Activated naive CD4-positive, alpha-beta T cell treated with anti-CD3 and anti-CD28 coated beads for 36 hours (primary cell): ENCODE measurements around the gene ATP2B2. TPM values are rescaled to one million over a fixed set of nuclear protein-coding genes. Genes with fewer than 3 reads are reported as not detected.
A peak's percentile ranks its signal among the peaks of the same experiment; 100 is the strongest.

Experiments used
- CTCF ChIA-PET: fragments of 350-600 bp; sonication (Branson Sonifier 250); formaldehyde crosslinking; loops from one replicate; lab custom pipeline; 2021; ENCODE audit warnings: antibody characterized with exemption; lab: Charles Lee
- DNase-seq: peaks from one replicate; pipeline ENCODE4 v3.0.0-alpha.2; 2020
- H3K27ac Mint-ChIP-seq: one replicate; pipeline ENCODE4 v1.8.0; 2021; ENCODE audit warnings: mild to moderate bottlenecking, mixed read lengths
- H3K27me3 Mint-ChIP-seq: one replicate; pipeline ENCODE4 v1.8.0; 2021; ENCODE audit warnings: low read depth, mixed read lengths
- H3K36me3 Mint-ChIP-seq: one replicate; pipeline ENCODE4 v1.8.0; 2021; ENCODE audit warnings: low read depth, mixed read lengths
- H3K4me1 Mint-ChIP-seq: one replicate; pipeline ENCODE4 v1.8.0; 2021; ENCODE audit warnings: low read depth, mixed read lengths
- H3K4me3 Mint-ChIP-seq: one replicate; pipeline ENCODE4 v1.8.0; 2021; ENCODE audit warnings: mild to moderate bottlenecking, moderate library complexity, mixed read lengths
- H3K9me3 Mint-ChIP-seq: one replicate; pipeline ENCODE4 v1.8.0; 2021; ENCODE audit warnings: mixed read lengths
- intact Hi-C: fragments of 100-400 bp; cut with micrococcal nuclease; formaldehyde crosslinking; loops from one replicate; pipeline ENCODE4 v1.15.1; 2023
- microRNA-seq: library from miRNA; unstranded; fragments of <30 nt; microRNA quantifications from one replicate; pipeline ENCODE4 v1.2.0, GENCODE V29; 2022; ENCODE audit warnings: borderline microRNAs expressed, borderline replicate concordance
- total RNA-seq, 2 experiments: library from RNA; stranded (reverse); gene quantifications; one replicate each; pipeline ENCODE4 v1.2.3, GENCODE V29; 2021

Gene ATP2B2
- total RNA-seq, 2 experiments from 2014 or later = not detected

GRCh38 chr3:10278501-10278900 lies 226.9 kb downstream of the ATP2B2 start:
- CTCF ChIA-PET = no interaction called here
- Mint-ChIP-seq H3K4me1 (peaks cover 54% of the 10 kb centered on the region), H3K9me3 (no peaks in the 10 kb centered on the region), H3K36me3 (peaks cover 33% of the 10 kb centered on the region), H3K4me3 (no peak overlapping the region), H3K27me3 (no peaks in the 10 kb centered on the region), H3K27ac (peak overlapping the region; percentile 30)
- DNase-seq = no peak
- intact Hi-C loops = no loop called here

GRCh38 chr3:10277115-10277625 lies 228.2 kb downstream of the ATP2B2 start:
- no peaks in the 10 kb centered on the region for H3K9me3 Mint-ChIP-seq
- no peak overlapping the region for H3K27ac Mint-ChIP-seq
- peaks cover 26% of the 10 kb centered on the region for H3K36me3 Mint-ChIP-seq
- DNase-seq = no peak
- no peaks in the 10 kb centered on the region for H3K27me3 Mint-ChIP-seq
- CTCF ChIA-PET = no interaction called here
- peaks cover 55% of the 10 kb centered on the region for H3K4me1 Mint-ChIP-seq
- intact Hi-C loops = no loop called here
- H3K4me3 Mint-ChIP-seq = no peak overlapping the region

GRCh38 chr3:10274601-10275000 lies 230.8 kb downstream of the ATP2B2 start:
- no peak for DNase-seq
- H3K27ac Mint-ChIP-seq = no peak overlapping the region
- no peaks in the 10 kb centered on the region for H3K9me3 Mint-ChIP-seq
- CTCF ChIA-PET = interaction anchor here (1.1 kb wide), 1 partner anchor 16 kb away, joined by 3 read pairs; no protein-coding TSS in a partner anchor
- intact Hi-C loops = no loop called here
- peaks cover 47% of the 10 kb centered on the region for H3K4me1 Mint-ChIP-seq
- H3K27me3 Mint-ChIP-seq = no peaks in the 10 kb centered on the region
- H3K4me3 Mint-ChIP-seq = no peak overlapping the region
- H3K36me3 Mint-ChIP-seq = peaks cover 31% of the 10 kb centered on the region

Small RNAs within 50 kb of the gene (microRNA-seq; reads per million reads assigned to microRNA genes)
- not detected for gene MIR378B
- gene MIR885 = not detected

Other genes with a start within 250 kb of the ATP2B2 start
- not detected for gene GHRL, start 212.6 kb downstream of the ATP2B2 start, total RNA-seq
- 100 to 1,000 TPM in 1 of 2 experiments, 10 to 100 TPM in 1; 98.1 to 100 TPM for gene SEC13, start 184.5 kb downstream of the ATP2B2 start, total RNA-seq